GM12878 (cell line): ENCODE results near the gene RACGAP1. TPM values are rescaled to one million over a fixed set of nuclear protein-coding genes. Genes with fewer than 3 reads are reported as not detected.

Experiments used
- ATAC-seq: fragments of 200-7000 bp; cut with Tn5 transposase; 3 replicates; pipeline ENCODE4 v1.9.1; 2020; ENCODE audit warnings: mild to moderate bottlenecking, moderate library complexity
- BruUV-seq: library from RNA; stranded (reverse); fragments of 400-500 nt; replicated peaks from 2 replicates; lab custom pipeline; 2021; lab: Mats Ljungman, UMichigan
- CTCF ChIA-PET: fragments of 300-600 bp; sonication (Branson Sonifier 250); formaldehyde crosslinking; extraction: SDS; loops from one replicate; lab custom pipeline; 2021; ENCODE audit warnings: inconsistent platforms; lab: Yijun Ruan, JAX
- POLR2A ChIA-PET: fragments of 350-600 bp; formaldehyde crosslinking; extraction: SDS; loops from one replicate; lab custom pipeline; 2021; ENCODE audit warnings: inconsistent platforms; lab: Charles Lee
- RAD21 ChIA-PET: fragments of 300-600 bp; sonication (Branson Sonifier 250); formaldehyde crosslinking; loops from one replicate; lab custom pipeline; 2023; ENCODE audit warnings: antibody characterized with exemption; ENCODE audit not compliant: unreplicated experiment; lab: Charles Lee
- SMC1A ChIA-PET: fragments of 300-600 bp; sonication (Branson Sonifier 250); formaldehyde crosslinking; loops from one replicate; lab custom pipeline; 2023; ENCODE audit not compliant: unreplicated experiment, uncharacterized antibody; lab: Charles Lee
- DNase-seq: peaks from one replicate; pipeline ENCODE4 v3.0.0-alpha.2; 2011; ENCODE audit warnings: low read depth, low spot score
- FAIRE-seq: peaks from 3 replicates; lab custom pipeline; 2011; peaks lifted over from hg19 to GRCh38; lab: Jason Lieb, UNC
- H2AFZ ChIP-seq: 2 replicates; pipeline ENCODE4 v1.6.0; 2011; ENCODE audit warnings: low read depth, low read length, control low read depth; ENCODE audit not compliant: control insufficient read depth
- H3K27ac ChIP-seq: 2 replicates; pipeline ENCODE4 v1.5.1; 2011; ENCODE audit warnings: control low read depth; ENCODE audit not compliant: control insufficient read depth, insufficient read depth
- H3K27me3 ChIP-seq, 2 experiments: replicated peaks in 1 of 2; 2 replicates each; pipeline versions ENCODE4 v1.6.0 to v1.6.1; 2011; ENCODE audit warnings: low read length in 1 of 2; ENCODE audit not compliant: control insufficient read depth in 2 of 2, insufficient read depth in 2 of 2
- H3K36me3 ChIP-seq, 2 experiments: 2 replicates each; pipeline ENCODE4 v1.5.1; 2011; ENCODE audit warnings: low read length in 1 of 2; ENCODE audit not compliant: control insufficient read depth in 2 of 2, insufficient read depth in 2 of 2
- H3K4me1 ChIP-seq: 2 replicates; pipeline ENCODE4 v1.6.1; 2011; ENCODE audit warnings: mild to moderate bottlenecking, low read length, moderate library complexity, mixed read lengths; ENCODE audit not compliant: control insufficient read depth, insufficient read depth
- H3K4me2 ChIP-seq: 2 replicates; pipeline ENCODE4 v1.6.0; 2011; ENCODE audit warnings: control low read depth; ENCODE audit not compliant: control insufficient read depth, insufficient read depth
- H3K4me3 ChIP-seq: fragments of 200-600 bp; sonication (generic); 2 replicates; pipeline ENCODE4 v1.5.1; 2016
- H3K79me2 ChIP-seq: 2 replicates; pipeline ENCODE4 v1.6.0; 2011; ENCODE audit warnings: low read length; ENCODE audit not compliant: control insufficient read depth, insufficient read depth
- H3K9ac ChIP-seq: 2 replicates; pipeline ENCODE4 v1.8.0; 2011; ENCODE audit warnings: low read length, control low read depth, mixed read lengths; ENCODE audit not compliant: control insufficient read depth, insufficient read depth
- H3K9me3 ChIP-seq: replicated peaks from 3 replicates; pipeline ENCODE4 v1.5.1; 2011; ENCODE audit warnings: mild to moderate bottlenecking, low read length; ENCODE audit not compliant: control insufficient read depth, insufficient read depth
- H4K20me1 ChIP-seq: 2 replicates; pipeline ENCODE4 v1.6.0; 2011; ENCODE audit not compliant: control insufficient read depth, insufficient read depth
- ATF3 ChIP-seq: IDR thresholded peaks from 2 replicates; pipeline ENCODE4 v1.6.1; 2011; ENCODE audit warnings: low read depth, mild to moderate bottlenecking, low read length, moderate library complexity, borderline replicate concordance; ENCODE audit errors: extremely low read depth
- BMI1 ChIP-seq: fragments of 450-650 bp; IDR thresholded peaks from 2 replicates; pipeline ENCODE4 v1.6.1; 2016; ENCODE audit warnings: mild to moderate bottlenecking, moderate library complexity, borderline replicate concordance
- CEBPZ ChIP-seq: fragments of 150-350 bp; IDR thresholded peaks from 2 replicates; pipeline ENCODE4 v1.6.1; 2016; ENCODE audit warnings: low read depth, low read length
- CHD2 ChIP-seq: IDR thresholded peaks from 2 replicates; pipeline ENCODE4 v1.6.1; 2011; ENCODE audit warnings: low read depth, low read length, improper control_type of control experiment, borderline replicate concordance
- E4F1 ChIP-seq: fragments of 450-650 bp; IDR thresholded peaks from 2 replicates; pipeline ENCODE4 v1.6.1; 2018; ENCODE audit warnings: borderline replicate concordance, mild to moderate bottlenecking; ENCODE audit not compliant: partially characterized antibody
- EGR1 ChIP-seq, 2 experiments: IDR thresholded peaks; 1 replicate in 1 of 2; 2 replicates in 1 of 2; pipeline ENCODE4 v1.6.1; 2011 to 2012; ENCODE audit warnings: low read depth in 2 of 2, low read length in 2 of 2, borderline replicate concordance in 1 of 2, mild to moderate bottlenecking in 1 of 2, moderate library complexity in 1 of 2
- GABPA ChIP-seq: IDR thresholded peaks from 2 replicates; pipeline ENCODE4 v1.6.1; 2014; ENCODE audit warnings: antibody characterized with exemption, low read depth, mild to moderate bottlenecking, inconsistent platforms
- MEF2A ChIP-seq: IDR thresholded peaks from 2 replicates; pipeline ENCODE4 v1.6.1; 2011; ENCODE audit warnings: low read depth, mild to moderate bottlenecking, low read length, moderate library complexity; ENCODE audit not compliant: insufficient read depth
- MLLT1 ChIP-seq: fragments of 450-650 bp; IDR thresholded peaks from 2 replicates; pipeline ENCODE4 v1.6.1; 2016; ENCODE audit warnings: mild to moderate bottlenecking
- MYB ChIP-seq: fragments of 150-350 bp; IDR thresholded peaks from 2 replicates; pipeline ENCODE4 v1.6.1; 2014; ENCODE audit warnings: mild to moderate bottlenecking, low read depth, low read length, borderline replicate concordance
- NR2C1 ChIP-seq: fragments of 450-650 bp; IDR thresholded peaks from 2 replicates; pipeline ENCODE4 v1.6.1; 2017; ENCODE audit warnings: antibody characterized with exemption, mild to moderate bottlenecking, moderate library complexity
- PML ChIP-seq: IDR thresholded peaks from 2 replicates; pipeline ENCODE4 v1.6.1; 2012; ENCODE audit warnings: low read length, inconsistent platforms
- TAF1 ChIP-seq: IDR thresholded peaks from 2 replicates; pipeline ENCODE4 v1.6.1; 2011; ENCODE audit warnings: mild to moderate bottlenecking, low read depth, low read length, borderline replicate concordance
- USF2 ChIP-seq: IDR thresholded peaks from 2 replicates; pipeline ENCODE4 v1.6.1; 2011; ENCODE audit warnings: low read depth, low read length, improper control_type of control experiment, borderline replicate concordance
- WGBS: methylation state at CpG from one replicate; pipeline ENCODE4 v1.1.6; 2016; ENCODE audit warnings: low lambda C conversion rate; ENCODE audit not compliant: insufficient replicate concordance, insufficient coverage; ENCODE audit errors: missing lambda C conversion rate; 5-methylcytosine and 5-hydroxymethylcytosine counted together
- in situ Hi-C: fragments of 300-500 bp; cut with MboI; formaldehyde crosslinking; loops from 9 replicates; pipeline ENCODE4 v1.14.3; 2018; ENCODE audit warnings: mixed read lengths
- intact Hi-C: fragments of 100-400 bp; cut with micrococcal nuclease; formaldehyde crosslinking; loops from one replicate; pipeline ENCODE4 v1.14.2; 2022; ENCODE audit not compliant: unreplicated experiment
- polyA plus RNA-seq, 11 experiments: library from polyadenylated mRNA; depleted of rRNA in 4 of 11; unstranded in 6 of 11; stranded (reverse) in 5 of 11; fragments of >200 nt; fragmentation: Nextera tagmentation in 4 of 11; fragmentation: Illumina TruSeq in 1 of 11; extraction: Ambion mirVana in 4 of 11; extraction: Trizol in 1 of 11; gene quantifications; 1 replicate in 1 of 11; 2 replicates in 10 of 11; pipeline versions ENCODE4 v1.2.1 to v1.2.3, GENCODE V29; 2011 to 2016; ENCODE audit warnings: inconsistent platforms in 2 of 11, missing spikeins in 2 of 11, low read depth in 1 of 11
- total RNA-seq, 4 experiments: library from RNA; depleted of rRNA in 3 of 4; stranded (reverse); fragments of >200 nt in 3 of 4; fragmentation: Illumina TruSeq in 1 of 4; extraction: Trizol in 1 of 4; gene quantifications; 2 replicates each; pipeline versions ENCODE4 v1.2.1 to v1.2.3, GENCODE V29; 2013 to 2021

RACGAP1 gene
- total and polyA plus RNA-seq, 10 of the 15 experiments (the other 5 are each of a cell fraction or from before 2014, with no cell fraction given), result 32.4 to 87.9 (median 76.2) TPM

GRCh38 chr12:50018154-50018553 is 7.1 kb downstream of the RACGAP1 start:
- no peak overlapping the region for H3K4me2 ChIP-seq
- RAD21 ChIA-PET, result interaction anchor here (0.9 kb wide), 1 partner anchor 277 kb away, joined by 4 read pairs; the partner anchor contains the start of gene TMBIM6
- H3K9me3 ChIP-seq, result no peaks in the 10 kb centered on the region
- ATAC-seq (no peak), FAIRE-seq (no peak), DNase-seq (no peak)
- no peaks in the 10 kb centered on the region for H3K27me3 ChIP-seq
- in situ Hi-C loops, result no loop called here
- BruUV-seq, result no TSS peak
- no peaks in the 10 kb centered on the region for H4K20me1 ChIP-seq
- 0 out of 2 replicates have a peak, but pooled peaks cover 3% of the 10 kb centered on the region for H3K4me1 ChIP-seq
- intact Hi-C loops, result no loop called here
- WGBS, result 88% methylated on average over 3 of the region's 3 CpGs
- POLR2A ChIA-PET, result interaction anchor here (0.7 to 1.0 kb wide), 4 partner anchors 11 to 330 kb away, joined by 3 to 6 read pairs (median 3); no protein-coding TSS in a partner anchor
- H3K27ac ChIP-seq, result no peak overlapping the region
- peaks cover 65% of the 10 kb centered on the region for H3K79me2 ChIP-seq
- SMC1A ChIA-PET, result no interaction called here
- no peak overlapping the region for H3K4me3 ChIP-seq
- H3K36me3 ChIP-seq, result peaks cover 5 to 7% of the 10 kb centered on the region in 2 experiments; a peak in 2 of 4 replicates
- H3K9ac ChIP-seq, result no peak overlapping the region
- CTCF ChIA-PET, result interaction anchor here (0.7 to 15.2 kb wide), 10 partner anchors 9 to 296 kb away, joined by 3 to 114 read pairs (median 5); partner anchors contain the start of gene COX14
- H2AFZ ChIP-seq, result no peak overlapping the region
- TF ChIP-seq MLLT1 (no peak), PML (no peak), E4F1 (no peak), TAF1 (no peak), CEBPZ (no peak), CHD2 (no peak), GABPA (no peak), USF2 (no peak), ATF3 (no peak), EGR1 (IDR thresholded peaks at IDR 0.05; ENCODE audit: borderline replicate concordance in 1 of 2, low read depth in 2 of 2, low read length in 2 of 2) (no peak), MEF2A (no peak), MYB (no peak), NR2C1 (no peak), BMI1 (no peak)
